HepG2 (cell line): ENCODE results near the gene RIN3.

Experiments
- HCFC1 ChIP-seq: fragments of 150-350 bp; IDR thresholded peaks from 2 replicates; pipeline ENCODE4 v1.6.1; 2014; ENCODE audit warnings: low read depth, low read length
- JUNB ChIP-seq: sonication (generic); formaldehyde crosslinking; IDR thresholded peaks from 2 replicates; pipeline ENCODE4 v1.8.0; 2022; ENCODE audit warnings: missing genetic modification reagents, mild to moderate bottlenecking, borderline replicate concordance
- RARA ChIP-seq: IDR thresholded peaks from 2 replicates; pipeline ENCODE4 v1.6.1; 2016; ENCODE audit warnings: missing genetic modification reagents, missing compliant biosample characterization
- THAP11 ChIP-seq: IDR thresholded peaks from 2 replicates; pipeline ENCODE4 v1.6.1; 2016; ENCODE audit warnings: missing biosample characterization, missing genetic modification reagents
- YY1 ChIP-seq: IDR thresholded peaks from 2 replicates; pipeline ENCODE4 v1.6.1; 2011; ENCODE audit warnings: low read length, low read depth, moderate library complexity, mild to moderate bottlenecking; ENCODE audit not compliant: insufficient read depth, insufficient replicate concordance
- ZNF224 ChIP-seq: sonication (generic); formaldehyde crosslinking; IDR thresholded peaks from 2 replicates; pipeline ENCODE4 v1.5.0; 2020; ENCODE audit warnings: mild to moderate bottlenecking, missing genetic modification reagents
- TF ChIP-seq, protein P1 (sequence below): sonication (generic); formaldehyde crosslinking; IDR thresholded peaks from 2 replicates; pipeline ENCODE4 v1.5.0; 2020; ENCODE audit warnings: mild to moderate bottlenecking, missing genetic modification reagents, moderate library complexity

DNA sequence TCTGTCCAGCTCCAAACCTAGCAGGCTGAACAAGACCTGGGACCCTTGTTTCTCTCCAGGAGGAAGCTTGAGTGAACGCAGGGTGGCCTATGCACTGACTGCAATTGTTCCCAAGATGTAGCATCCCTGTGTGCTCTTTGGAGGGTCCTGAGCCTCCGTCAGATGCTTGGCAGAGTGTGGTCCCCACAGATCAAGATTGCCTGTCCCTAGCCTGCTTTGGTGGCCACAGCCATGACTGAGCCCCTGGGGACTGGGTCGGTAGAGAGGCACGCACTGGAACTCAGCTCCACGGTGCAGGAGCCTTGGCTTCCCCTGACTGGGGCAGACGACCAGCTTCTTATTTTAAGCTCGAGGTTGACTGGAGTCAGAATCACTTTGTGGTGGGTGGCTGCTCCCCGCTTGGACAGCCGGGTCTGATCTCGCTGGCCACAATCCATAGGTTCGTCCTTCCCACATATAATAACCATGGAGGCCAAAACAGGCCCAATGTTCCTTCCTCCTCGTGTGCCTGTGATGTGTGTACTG, 137.1 kb downstream of the RIN3 start:
- TF ChIP-seq THAP11 (CRISPR knock-in tag), result no peak
- no peak for TF ChIP-seq RARA (CRISPR knock-in tag)
- TF ChIP-seq JUNB (CRISPR knock-in tag), result no peak
- no peak for TF ChIP-seq HCFC1
- TF ChIP-seq, protein P1, sequence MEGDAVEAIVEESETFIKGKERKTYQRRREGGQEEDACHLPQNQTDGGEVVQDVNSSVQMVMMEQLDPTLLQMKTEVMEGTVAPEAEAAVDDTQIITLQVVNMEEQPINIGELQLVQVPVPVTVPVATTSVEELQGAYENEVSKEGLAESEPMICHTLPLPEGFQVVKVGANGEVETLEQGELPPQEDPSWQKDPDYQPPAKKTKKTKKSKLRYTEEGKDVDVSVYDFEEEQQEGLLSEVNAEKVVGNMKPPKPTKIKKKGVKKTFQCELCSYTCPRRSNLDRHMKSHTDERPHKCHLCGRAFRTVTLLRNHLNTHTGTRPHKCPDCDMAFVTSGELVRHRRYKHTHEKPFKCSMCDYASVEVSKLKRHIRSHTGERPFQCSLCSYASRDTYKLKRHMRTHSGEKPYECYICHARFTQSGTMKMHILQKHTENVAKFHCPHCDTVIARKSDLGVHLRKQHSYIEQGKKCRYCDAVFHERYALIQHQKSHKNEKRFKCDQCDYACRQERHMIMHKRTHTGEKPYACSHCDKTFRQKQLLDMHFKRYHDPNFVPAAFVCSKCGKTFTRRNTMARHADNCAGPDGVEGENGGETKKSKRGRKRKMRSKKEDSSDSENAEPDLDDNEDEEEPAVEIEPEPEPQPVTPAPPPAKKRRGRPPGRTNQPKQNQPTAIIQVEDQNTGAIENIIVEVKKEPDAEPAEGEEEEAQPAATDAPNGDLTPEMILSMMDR (CRISPR knock-in tag), result no peak
- TF ChIP-seq ZNF224 (CRISPR knock-in tag), result no peak
- no peak for TF ChIP-seq YY1
